Activated CD8-positive, alpha-beta memory T cell treated with anti-CD3 and anti-CD28 coated beads for 4 hours (primary cell): ENCODE results near the gene TMEM174.

Source experiments
- DNase-seq, 2 donors: peaks; one replicate each; pipeline ENCODE4 v3.0.0-alpha.2; 2020; ENCODE audit warnings: low read depth in 2 of 2

The TMEM174 gene

GRCh38 chr5:73172951-73173350, at the start of gene TMEM174:
TSS of gene TMEM174 (plus strand) at chr5:73173193. CDS start at chr5:73173244, 51 bp downstream.
- DNase-seq: no peak

- no peak for DNase-seq
Measured at GRCh38 chr5:73125289-73125688, 47.7 kb upstream of the TMEM174 start.

GRCh38 chr5:73126381-73126780, 46.6 kb upstream of the TMEM174 start:
- DNase-seq: no peak

- no peak for DNase-seq
Measured at GRCh38 chr5:73126957-73127356, 46.0 kb upstream of the TMEM174 start.

- no peak for DNase-seq
Measured at GRCh38 chr5:73129143-73129542, 43.9 kb upstream of the TMEM174 start.

GRCh38 chr5:73130811-73131210, 42.2 kb upstream of the TMEM174 start:
- no peak for DNase-seq

GRCh38 chr5:73131711-73132425, 41.1 kb upstream of the TMEM174 start:
- DNase-seq: no peak

GRCh38 chr5:73132759-73133158, 40.2 kb upstream of the TMEM174 start:
- no peak for DNase-seq

- DNase-seq: no peak
Measured at GRCh38 chr5:73135021-73135420, 38.0 kb upstream of the TMEM174 start.

- DNase-seq: no peak
Measured at GRCh38 chr5:73135429-73136054, 37.5 kb upstream of the TMEM174 start.

- no peak for DNase-seq
Measured at GRCh38 chr5:73136055-73136562, 36.9 kb upstream of the TMEM174 start.

- no peak for DNase-seq
Measured at GRCh38 chr5:73137563-73138530, 35.1 kb upstream of the TMEM174 start.

GRCh38 chr5:73139485-73139884, 33.5 kb upstream of the TMEM174 start:
- DNase-seq: no peak

- DNase-seq: no peak
Measured at GRCh38 chr5:73140801-73141200, 32.2 kb upstream of the TMEM174 start.

- DNase-seq: no peak
Measured at GRCh38 chr5:73142035-73142434, 31.0 kb upstream of the TMEM174 start.

GRCh38 chr5:73143716-73144115, 29.3 kb upstream of the TMEM174 start:
- DNase-seq: no peak

GRCh38 chr5:73149540-73149939, 23.5 kb upstream of the TMEM174 start:
- DNase-seq: no peak

GRCh38 chr5:73150876-73151275, 22.1 kb upstream of the TMEM174 start:
- no peak for DNase-seq

- no peak for DNase-seq
Measured at GRCh38 chr5:73151766-73152410, 21.1 kb upstream of the TMEM174 start.

GRCh38 chr5:73152411-73153388, 20.3 kb upstream of the TMEM174 start:
- no peak for DNase-seq
